GM12872 (cell line): ENCODE results near the gene SH2D4B.

Experiments
- CTCF ChIP-seq: IDR thresholded peaks from 3 replicates; pipeline ENCODE4 v1.5.1; 2011; ENCODE audit warnings: low read depth, mild to moderate bottlenecking, low read length, moderate library complexity; ENCODE audit not compliant: insufficient read depth

SH2D4B gene

GRCh38 chr10:80506836-80507487 lies 30.7 kb upstream of the SH2D4B start:
- no peak for TF ChIP-seq CTCF

- no peak for TF ChIP-seq CTCF
Measured at GRCh38 chr10:80509108-80509402, 28.6 kb upstream of the SH2D4B start.

DNA sequence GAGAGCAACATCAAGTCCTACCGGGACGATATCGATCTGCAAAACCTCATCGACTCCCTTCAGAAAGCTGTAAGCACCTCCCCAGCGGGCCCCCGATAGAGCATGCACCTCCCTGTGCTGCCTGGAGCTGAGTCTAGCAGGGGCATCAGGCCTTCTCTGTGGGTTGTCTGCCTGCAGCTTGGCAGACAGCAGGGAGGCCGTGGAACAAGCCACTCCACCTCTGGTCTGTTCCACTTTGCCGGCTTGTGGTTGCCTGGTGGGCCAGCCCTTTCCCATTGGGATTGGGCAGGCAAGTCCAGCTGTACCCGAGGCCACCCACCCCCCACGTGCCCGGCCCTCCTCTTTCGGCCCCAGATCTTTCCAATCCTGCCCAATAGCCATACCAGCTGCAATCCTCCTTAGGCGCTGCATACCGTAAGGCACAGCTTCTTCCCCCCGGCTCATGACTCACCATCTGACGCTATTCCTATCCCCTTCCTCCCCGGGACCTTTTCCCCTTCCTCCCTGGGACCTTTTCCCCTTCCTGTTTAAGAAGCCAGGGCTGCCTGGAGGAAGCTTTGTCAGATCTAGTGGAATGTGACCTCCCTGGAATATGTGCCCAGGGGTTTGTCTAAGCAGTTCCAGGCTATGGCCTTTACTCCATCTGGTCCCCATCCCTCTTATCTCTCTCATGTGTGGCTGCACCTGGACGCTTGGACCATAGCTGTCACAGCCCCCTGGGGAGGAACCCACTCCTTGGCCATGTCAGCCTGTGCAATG lies 28.1 kb upstream of the SH2D4B start:
- no peak for TF ChIP-seq CTCF

DNA sequence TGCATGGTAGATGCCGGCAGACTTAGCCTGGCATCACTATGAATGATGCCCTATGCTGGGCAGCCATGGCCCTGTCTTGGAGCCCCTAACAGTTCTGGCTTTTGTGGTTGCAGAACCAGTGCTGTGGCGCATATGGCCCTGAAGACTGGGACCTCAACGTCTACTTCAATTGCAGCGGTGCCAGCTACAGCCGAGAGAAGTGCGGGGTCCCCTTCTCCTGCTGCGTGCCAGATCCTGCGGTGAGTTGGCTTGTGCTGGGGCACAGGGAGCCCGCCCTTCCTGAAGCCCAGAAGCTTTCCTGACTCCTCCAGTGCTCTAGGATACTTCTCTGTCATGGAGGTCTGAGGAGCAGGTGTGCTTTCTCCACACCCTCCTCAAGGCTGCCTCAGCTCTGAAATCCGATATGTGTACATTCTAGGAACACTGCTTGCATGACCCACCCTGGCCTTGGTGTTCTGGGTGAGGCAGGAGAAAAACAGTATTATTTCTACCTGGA lies 25.6 kb upstream of the SH2D4B start:
- no peak for TF ChIP-seq CTCF

GRCh38 chr10:80513106-80513505 lies 24.6 kb upstream of the SH2D4B start:
- TF ChIP-seq CTCF, result no peak

GRCh38 chr10:80515511-80515910 lies 22.2 kb upstream of the SH2D4B start:
- no peak for TF ChIP-seq CTCF

DNA sequence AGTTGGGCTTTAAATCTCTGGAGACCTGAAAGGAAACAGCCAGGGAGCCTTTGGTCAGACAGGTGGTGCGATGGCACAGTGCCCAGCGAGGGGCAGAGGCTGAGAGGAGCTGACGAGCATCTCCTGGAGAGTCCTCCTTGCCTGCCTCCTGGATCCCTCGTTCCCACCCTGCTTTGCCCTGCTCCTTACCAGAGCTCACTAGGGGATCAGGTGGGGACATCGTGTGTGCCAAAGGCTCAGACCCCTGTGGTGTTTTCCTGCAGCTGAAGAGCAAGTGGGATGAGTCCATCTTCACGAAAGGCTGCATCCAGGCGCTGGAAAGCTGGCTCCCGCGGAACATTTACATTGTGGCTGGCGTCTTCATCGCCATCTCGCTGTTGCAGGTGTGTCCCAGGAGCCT lies 21.8 kb upstream of the SH2D4B start:
- TF ChIP-seq CTCF, result no peak
